GM12891 (cell line): ENCODE measurements around the gene EIF4ENIF1.
"Not testable (repeated sequence)": the region's sequence is repeated elsewhere in the genome, so short reads cannot be mapped to it uniquely, and the experiment has no call there.

Source experiments
- DNase-seq: peaks from one replicate; pipeline ENCODE4 v3.0.0; 2011; ENCODE audit warnings: low spot score; ENCODE audit not compliant: insufficient read length
- FAIRE-seq: peaks from 2 replicates; lab custom pipeline; 2011; peaks lifted over from hg19 to GRCh38; lab: Jason Lieb, UNC
- PAX5 ChIP-seq: IDR thresholded peaks from 2 replicates; pipeline ENCODE4 v1.6.1; 2011; ENCODE audit warnings: low read length, moderate library complexity, mild to moderate bottlenecking; ENCODE audit not compliant: insufficient read depth, severe bottlenecking
- POLR2A ChIP-seq: IDR thresholded peaks from 2 replicates; pipeline ENCODE4 v1.6.1; 2011; ENCODE audit warnings: low read depth, low read length, control low read depth
- POLR2AphosphoS5 ChIP-seq: IDR thresholded peaks from 2 replicates; pipeline ENCODE4 v1.6.1; 2011; ENCODE audit warnings: low read depth, low read length, control low read depth
- POU2F2 ChIP-seq: IDR thresholded peaks from 2 replicates; pipeline ENCODE4 v1.6.1; 2011; ENCODE audit warnings: low read depth, mild to moderate bottlenecking, control low read depth, low read length, moderate library complexity
- SPI1 ChIP-seq: IDR thresholded peaks from 2 replicates; pipeline ENCODE4 v1.6.1; 2011; ENCODE audit warnings: low read depth, low read length, control low read depth
- TAF1 ChIP-seq: IDR thresholded peaks from 2 replicates; pipeline ENCODE4 v1.6.1; 2011; ENCODE audit warnings: low read depth, low read length, control low read depth

EIF4ENIF1 gene

GRCh38 chr22:31495343-31495742 lies 5.7 kb upstream of the EIF4ENIF1 start:
- TF ChIP-seq TAF1 (no peak), PAX5 (no peak), POLR2AphosphoS5 (no peak), POU2F2 (no peak), SPI1 (no peak), POLR2A (no peak)
- FAIRE-seq (no peak), DNase-seq (no peak)

GRCh38 chr22:31493355-31493754 lies 3.7 kb upstream of the EIF4ENIF1 start:
- not testable (repeated sequence) for DNase-seq, FAIRE-seq

- FAIRE-seq (peak; percentile 57), DNase-seq (no peak)
- TF ChIP-seq TAF1 (no peak), SPI1 (no peak), PAX5 (no peak), POLR2A (no peak), POLR2AphosphoS5 (no peak), POU2F2 (no peak)
These were observed 2.5 kb upstream of the EIF4ENIF1 start for GRCh38 chr22:31492151-31492550.

GRCh38 chr22:31491218-31491962 lies 1.7 kb upstream of the EIF4ENIF1 start:
- no peak for FAIRE-seq
- TF ChIP-seq POLR2AphosphoS5, result no peak
- TF ChIP-seq TAF1, result no peak
- TF ChIP-seq POU2F2, result no peak
- no peak for TF ChIP-seq POLR2A
- no peak for TF ChIP-seq PAX5
- TF ChIP-seq SPI1, result no peak
- DNase-seq, result no peak

GRCh38 chr22:31490496-31490925 lies 869 bp upstream of the EIF4ENIF1 start:
- DNase-seq, result peak; percentile 62
- FAIRE-seq, result peak; percentile 99
- TF ChIP-seq TAF1 (peak; percentile 83), POLR2AphosphoS5 (peak; percentile 93; the same call in 1 of the 2 replicates), POLR2A (peak; percentile 97), PAX5 (no peak), POU2F2 (peak; percentile 99), SPI1 (peak; percentile 100)

GRCh38 chr22:31488988-31489617 lies 539 bp downstream of the EIF4ENIF1 start:
- DNase-seq (peak; percentile 41), FAIRE-seq (no peak)
- TF ChIP-seq TAF1, result 0 out of 2 replicates have a peak, but pooled peaks have one; percentile 11
- TF ChIP-seq POLR2AphosphoS5, result no peak

GRCh38 chr22:31488346-31488883 lies 1.2 kb downstream of the EIF4ENIF1 start:
- peak; percentile 9 for FAIRE-seq
- TF ChIP-seq SPI1, result no peak
- no peak for TF ChIP-seq POU2F2
- TF ChIP-seq TAF1, result no peak
- TF ChIP-seq POLR2AphosphoS5, result no peak
- no peak for TF ChIP-seq POLR2A
- no peak for TF ChIP-seq PAX5
- DNase-seq, result no peak

DNA sequence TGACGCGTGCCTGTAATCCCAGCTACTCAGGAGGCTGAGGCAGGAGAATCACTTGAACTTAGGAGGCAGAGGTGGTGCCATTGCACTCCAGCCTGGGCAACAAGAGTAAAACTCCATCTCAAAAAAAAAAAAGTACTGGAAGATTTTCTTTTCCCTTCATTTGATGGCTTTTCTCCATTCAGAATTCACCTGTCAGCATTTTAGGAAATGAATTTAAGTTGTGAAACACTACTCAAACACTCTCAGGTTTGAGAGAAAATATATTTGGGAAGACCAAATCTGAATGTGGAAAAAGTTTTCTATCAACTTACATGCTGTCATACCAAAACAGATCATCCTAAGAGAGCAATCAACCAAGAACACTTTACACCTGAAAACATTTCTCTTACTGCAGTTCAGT lies 2.7 kb downstream of the EIF4ENIF1 start:
- FAIRE-seq, result no peak
- TF ChIP-seq POU2F2 (no peak), PAX5 (no peak), POLR2A (no peak), TAF1 (no peak), SPI1 (no peak)
- no peak for DNase-seq

- DNase-seq, FAIRE-seq: not testable (repeated sequence)
These were observed 3.3 kb downstream of the EIF4ENIF1 start for GRCh38 chr22:31486369-31486768.

- not testable (repeated sequence) for DNase-seq, FAIRE-seq
These were observed 7.2 kb downstream of the EIF4ENIF1 start for GRCh38 chr22:31482470-31482869.

GRCh38 chr22:31481129-31481528 lies 8.5 kb downstream of the EIF4ENIF1 start:
- TF ChIP-seq TAF1, result no peak
- FAIRE-seq (no peak), DNase-seq (no peak)
